MM.1S (cell line): ENCODE data around the gene KCNIP3.

Experiments
- DNase-seq: peaks from one replicate; pipeline ENCODE4 v3.0.0-alpha.2; 2015
- H2AFZ ChIP-seq: fragments of 300-600 bp; sonication (generic); 2 replicates; pipeline ENCODE4 v1.6.0; 2016; ENCODE audit warnings: antibody characterized with exemption, low read length
- H3F3A ChIP-seq: fragments of 300-600 bp; sonication (generic); 2 replicates; pipeline ENCODE4 v1.6.1; 2016; ENCODE audit warnings: mild to moderate bottlenecking, antibody characterized with exemption, low read length, moderate library complexity, mixed read lengths; ENCODE audit not compliant: insufficient read depth
- H3K27ac ChIP-seq: fragments of 300-600 bp; sonication (generic); 2 replicates; pipeline ENCODE4 v1.5.1; 2016; ENCODE audit warnings: mild to moderate bottlenecking, low read length
- H3K27me3 ChIP-seq: fragments of 300-600 bp; sonication (generic); replicated peaks from 2 replicates; pipeline ENCODE4 v1.6.0; 2016; ENCODE audit warnings: low read length; ENCODE audit not compliant: insufficient read depth
- H3K36me3 ChIP-seq: fragments of 300-600 bp; sonication (generic); replicated peaks from 2 replicates; pipeline ENCODE4 v1.6.1; 2016; ENCODE audit warnings: mild to moderate bottlenecking, low read length, mixed read lengths; ENCODE audit not compliant: insufficient read depth
- H3K4me1 ChIP-seq: fragments of 300-600 bp; sonication (generic); 2 replicates; pipeline ENCODE4 v1.6.1; 2016; ENCODE audit warnings: low read length, mixed read lengths
- H3K4me2 ChIP-seq: fragments of 300-600 bp; sonication (generic); 2 replicates; pipeline ENCODE4 v1.6.0; 2016; ENCODE audit warnings: low read depth, low read length
- H3K4me3 ChIP-seq: fragments of 300-600 bp; sonication (generic); 2 replicates; pipeline ENCODE4 v1.5.1; 2016; ENCODE audit warnings: low read length, mixed read lengths
- H3K79me2 ChIP-seq: fragments of 300-600 bp; sonication (generic); 2 replicates; pipeline ENCODE4 v1.6.1; 2016; ENCODE audit warnings: mixed run types, low read length, mixed read lengths
- H3K9ac ChIP-seq: fragments of 300-600 bp; sonication (generic); 2 replicates; pipeline ENCODE4 v1.6.1; 2016; ENCODE audit warnings: low read length, mixed read lengths
- H3K9me2 ChIP-seq: fragments of 300-600 bp; sonication (generic); replicated peaks from 2 replicates; pipeline ENCODE4 v1.6.1; 2016; ENCODE audit warnings: mild to moderate bottlenecking, low read length, mixed read lengths; ENCODE audit not compliant: insufficient read depth
- H3K9me3 ChIP-seq: fragments of 300-600 bp; sonication (generic); replicated peaks from 2 replicates; pipeline ENCODE4 v1.6.1; 2016; ENCODE audit warnings: mild to moderate bottlenecking, low read length, mixed read lengths; ENCODE audit not compliant: insufficient read depth
- H4K20me1 ChIP-seq: fragments of 300-600 bp; sonication (generic); 2 replicates; pipeline ENCODE4 v1.6.1; 2016; ENCODE audit warnings: mild to moderate bottlenecking, low read length, moderate library complexity, mixed read lengths; ENCODE audit not compliant: insufficient read depth
- EZH2 ChIP-seq: fragments of 300-600 bp; sonication (generic); optimal IDR thresholded peaks from 2 replicates; pipeline ENCODE3; 2017; ENCODE audit warnings: low read depth, mild to moderate bottlenecking, antibody characterized with exemption, low read length, mixed read lengths
- EZH2phosphoT487 ChIP-seq: fragments of 300-600 bp; sonication (generic); IDR thresholded peaks from 2 replicates; pipeline ENCODE4 v1.6.1; 2018; ENCODE audit warnings: antibody characterized with exemption, low read length
- TF ChIP-seq, protein P1 (sequence below): fragments of 300-600 bp; sonication (generic); IDR thresholded peaks from 2 replicates; pipeline ENCODE4 v1.5.1; 2016; ENCODE audit warnings: antibody characterized with exemption, low read length, mixed read lengths

KCNIP3 gene

DNA sequence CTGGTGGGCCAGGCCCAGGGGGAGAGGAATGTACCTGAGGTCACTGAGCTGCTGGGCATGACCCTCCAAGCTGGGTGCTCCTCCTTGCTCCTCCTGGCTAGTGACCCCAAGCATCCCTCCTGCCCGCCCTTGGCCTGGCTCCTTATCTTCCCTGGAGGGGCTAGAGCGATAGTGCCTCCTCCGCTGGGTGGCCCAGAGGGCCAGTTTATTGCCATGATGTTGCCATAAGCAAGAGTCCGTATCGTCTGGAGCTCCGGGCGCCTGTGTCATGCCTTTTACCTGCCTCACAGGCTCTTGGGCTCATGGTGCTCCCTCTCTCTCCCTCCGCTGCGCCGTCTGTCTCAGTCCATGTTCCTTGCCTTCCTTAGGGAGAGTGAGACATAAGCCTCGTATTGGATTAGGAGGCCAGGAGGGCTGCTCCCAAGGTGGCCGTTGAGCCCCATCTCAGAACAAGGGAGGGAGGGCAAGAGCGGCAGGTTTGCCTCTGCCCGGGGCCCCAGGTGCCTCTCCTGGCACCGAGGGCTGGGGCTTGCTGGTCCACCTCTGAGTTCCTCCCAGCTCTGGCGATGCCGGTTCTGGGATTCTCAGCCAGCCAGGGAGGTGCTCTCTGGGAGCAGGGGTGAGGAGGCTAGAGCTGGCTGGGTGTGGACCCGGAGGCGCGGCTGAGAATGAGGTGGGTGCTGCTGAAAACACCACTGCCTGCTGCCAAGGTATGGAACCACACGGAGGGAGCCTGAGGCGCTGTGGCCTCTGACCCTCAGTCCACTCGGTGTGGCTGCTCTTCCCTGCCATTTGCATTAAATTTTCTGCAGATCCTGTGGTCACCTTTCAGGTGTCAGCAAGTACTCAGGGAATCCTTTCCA is 22.6 kb downstream of the KCNIP3 start:
- H3K79me2 ChIP-seq: no peaks in the 10 kb centered on the region
- no peaks in the 10 kb centered on the region for H3K4me1 ChIP-seq
- H3K36me3 ChIP-seq: no peaks in the 10 kb centered on the region
- TF ChIP-seq EZH2phosphoT487 (no peak), EZH2 (no peak)
- TF ChIP-seq, protein P1, sequence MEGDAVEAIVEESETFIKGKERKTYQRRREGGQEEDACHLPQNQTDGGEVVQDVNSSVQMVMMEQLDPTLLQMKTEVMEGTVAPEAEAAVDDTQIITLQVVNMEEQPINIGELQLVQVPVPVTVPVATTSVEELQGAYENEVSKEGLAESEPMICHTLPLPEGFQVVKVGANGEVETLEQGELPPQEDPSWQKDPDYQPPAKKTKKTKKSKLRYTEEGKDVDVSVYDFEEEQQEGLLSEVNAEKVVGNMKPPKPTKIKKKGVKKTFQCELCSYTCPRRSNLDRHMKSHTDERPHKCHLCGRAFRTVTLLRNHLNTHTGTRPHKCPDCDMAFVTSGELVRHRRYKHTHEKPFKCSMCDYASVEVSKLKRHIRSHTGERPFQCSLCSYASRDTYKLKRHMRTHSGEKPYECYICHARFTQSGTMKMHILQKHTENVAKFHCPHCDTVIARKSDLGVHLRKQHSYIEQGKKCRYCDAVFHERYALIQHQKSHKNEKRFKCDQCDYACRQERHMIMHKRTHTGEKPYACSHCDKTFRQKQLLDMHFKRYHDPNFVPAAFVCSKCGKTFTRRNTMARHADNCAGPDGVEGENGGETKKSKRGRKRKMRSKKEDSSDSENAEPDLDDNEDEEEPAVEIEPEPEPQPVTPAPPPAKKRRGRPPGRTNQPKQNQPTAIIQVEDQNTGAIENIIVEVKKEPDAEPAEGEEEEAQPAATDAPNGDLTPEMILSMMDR: no peak
- peaks cover 7% of the 10 kb centered on the region; the same call in 1 of the 2 replicates for H3K27me3 ChIP-seq
- no peak overlapping the region for H3K4me3 ChIP-seq
- H3K9ac ChIP-seq: no peak overlapping the region
- no peak overlapping the region for H2AFZ ChIP-seq
- no peaks in the 10 kb centered on the region for H3K9me3 ChIP-seq
- H3K9me2 ChIP-seq: no peaks in the 10 kb centered on the region
- H3K4me2 ChIP-seq: no peak overlapping the region
- H3F3A ChIP-seq: no peaks in the 10 kb centered on the region
- H4K20me1 ChIP-seq: no peaks in the 10 kb centered on the region
- no peak overlapping the region for H3K27ac ChIP-seq
- no peak for DNase-seq

DNA sequence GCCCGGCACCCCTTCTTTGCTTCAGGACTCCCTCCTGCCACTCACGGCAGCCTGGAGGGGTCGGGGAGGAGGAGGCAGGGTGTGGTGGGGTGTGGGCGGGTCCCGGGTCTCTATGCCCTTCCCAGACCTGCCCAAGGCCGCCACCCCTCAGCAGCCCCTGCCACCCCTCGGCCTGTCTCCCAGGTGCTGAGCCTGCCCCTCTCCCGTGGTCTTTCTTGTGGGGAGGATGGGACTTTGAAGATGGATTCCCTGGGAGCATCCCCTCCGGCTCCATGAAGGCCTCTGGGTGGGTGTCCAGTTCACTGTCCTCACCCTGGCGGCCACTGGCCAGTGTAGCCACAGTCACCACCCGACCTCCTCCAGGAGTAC is 23.2 kb downstream of the KCNIP3 start:
- Histone ChIP-seq H3K4me1 (no peaks in the 10 kb centered on the region), H3K36me3 (no peaks in the 10 kb centered on the region), H2AFZ (no peak overlapping the region), H3K9me3 (no peaks in the 10 kb centered on the region), H3K9me2 (no peaks in the 10 kb centered on the region), H3F3A (no peaks in the 10 kb centered on the region), H3K27me3 (peaks cover 3% of the 10 kb centered on the region; the same call in 1 of the 2 replicates), H3K9ac (no peak overlapping the region), H3K4me2 (no peak overlapping the region), H3K4me3 (no peak overlapping the region), H3K79me2 (no peaks in the 10 kb centered on the region), H4K20me1 (no peaks in the 10 kb centered on the region), H3K27ac (no peak overlapping the region)
- no peak for DNase-seq
- TF ChIP-seq EZH2 (no peak), EZH2phosphoT487 (no peak)
- TF ChIP-seq, protein P1: no peak

DNA sequence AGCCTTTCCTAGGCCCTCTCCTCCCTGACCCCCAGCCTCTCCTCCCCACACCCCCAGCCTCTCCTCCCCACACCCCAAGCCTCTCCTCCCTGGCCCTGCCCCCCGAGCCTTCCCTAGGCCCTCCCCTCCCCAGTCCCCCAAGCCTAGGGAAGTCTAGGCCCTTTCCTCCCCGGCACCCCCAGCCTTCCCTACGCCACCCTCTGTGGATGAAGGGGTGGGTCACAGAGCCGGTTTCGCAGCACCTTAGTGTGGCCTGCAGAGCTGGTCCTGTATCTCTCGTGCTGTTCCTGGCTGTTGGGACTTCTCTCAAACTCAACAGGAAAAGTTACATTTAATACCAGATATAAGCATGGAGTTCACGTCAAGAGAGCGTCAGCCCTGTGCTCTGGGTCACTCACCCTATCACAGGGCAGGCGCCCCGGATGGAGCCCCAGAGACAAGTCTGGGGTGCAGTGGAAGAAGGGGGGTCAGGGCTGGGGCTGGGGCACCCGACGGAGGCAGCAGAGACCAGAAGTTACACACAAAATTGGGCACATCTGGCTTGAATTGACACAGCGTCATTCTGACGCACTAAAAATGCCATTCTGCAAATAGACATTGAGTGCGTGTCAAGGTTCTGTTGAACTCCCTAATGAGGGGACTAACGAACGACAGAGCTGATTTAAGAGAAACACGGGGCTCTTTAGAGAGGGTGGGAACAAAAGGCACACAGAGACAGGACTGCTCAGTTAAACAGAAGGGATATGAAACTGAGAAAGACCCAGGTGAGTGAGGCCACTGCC is 24.0 kb downstream of the KCNIP3 start:
- H3K27ac ChIP-seq: no peak overlapping the region
- H2AFZ ChIP-seq: no peak overlapping the region
- no peaks in the 10 kb centered on the region for H3F3A ChIP-seq
- no peak overlapping the region for H3K9ac ChIP-seq
- H3K79me2 ChIP-seq: no peaks in the 10 kb centered on the region
- DNase-seq: no peak
- no peaks in the 10 kb centered on the region for H3K4me1 ChIP-seq
- no peaks in the 10 kb centered on the region for H3K9me3 ChIP-seq
- H3K36me3 ChIP-seq: no peaks in the 10 kb centered on the region
- H3K4me2 ChIP-seq: no peak overlapping the region
- H3K27me3 ChIP-seq: no peaks in the 10 kb centered on the region; the same call in 1 of the 2 replicates
- no peaks in the 10 kb centered on the region for H4K20me1 ChIP-seq
- H3K4me3 ChIP-seq: no peak overlapping the region
- no peaks in the 10 kb centered on the region for H3K9me2 ChIP-seq
- no peak for TF ChIP-seq EZH2
- TF ChIP-seq, protein P1: no peak
- TF ChIP-seq EZH2phosphoT487: no peak
